Endodermal cell (in vitro differentiated cells): ENCODE results near the gene NFAM1. TPM values are rescaled to one million over a fixed set of nuclear protein-coding genes. Genes with fewer than 3 reads are reported as not detected.

Experiments used
- DNase-seq: peaks from one replicate; pipeline ENCODE4 v3.0.0-alpha.2; 2017
- H3K27ac ChIP-seq: 2 replicates; pipeline ENCODE4 v1.5.1; 2013; ENCODE audit warnings: mild to moderate bottlenecking, low read depth, low read length, moderate library complexity
- H3K27me3 ChIP-seq: 2 replicates; pipeline ENCODE4 v1.6.1; 2013; ENCODE audit warnings: mild to moderate bottlenecking, low read length, moderate library complexity; ENCODE audit not compliant: insufficient read depth, control insufficient read depth, poor library complexity, severe bottlenecking
- H3K36me3 ChIP-seq: 2 replicates; pipeline ENCODE4 v1.7.0; 2013; ENCODE audit warnings: mild to moderate bottlenecking, low read length, moderate library complexity; ENCODE audit not compliant: control insufficient read depth, insufficient read depth
- H3K4me1 ChIP-seq: one replicate; pipeline ENCODE4 v1.7.0; 2013; ENCODE audit warnings: low read length; ENCODE audit not compliant: control insufficient read depth, insufficient read depth
- H3K4me3 ChIP-seq: 2 replicates; pipeline ENCODE4 v1.5.1; 2013; ENCODE audit warnings: mild to moderate bottlenecking, low read length, moderate library complexity
- H3K9ac ChIP-seq: 2 replicates; pipeline ENCODE4 v1.6.1; 2013; ENCODE audit warnings: mild to moderate bottlenecking, low read length, moderate library complexity; ENCODE audit not compliant: poor library complexity, severe bottlenecking; ENCODE audit errors: extremely low read depth
- H3K9me3 ChIP-seq: 2 replicates; pipeline ENCODE4 v1.6.1; 2013; ENCODE audit warnings: mild to moderate bottlenecking, low read length, moderate library complexity; ENCODE audit not compliant: control insufficient read depth
- H3K27ac Mint-ChIP-seq: 2 replicates; pipeline ENCODE4 v1.8.0; 2020; ENCODE audit warnings: mixed read lengths
- H3K27me3 Mint-ChIP-seq: 2 replicates; pipeline ENCODE4 v1.8.0; 2021; ENCODE audit warnings: mild to moderate bottlenecking, mixed read lengths; ENCODE audit not compliant: insufficient read depth
- H3K36me3 Mint-ChIP-seq: 2 replicates; pipeline ENCODE4 v1.8.0; 2020; ENCODE audit warnings: low read depth, mixed read lengths
- H3K4me1 Mint-ChIP-seq: 2 replicates; pipeline ENCODE4 v1.8.0; 2020; ENCODE audit warnings: mixed read lengths
- H3K4me3 Mint-ChIP-seq: 2 replicates; pipeline ENCODE4 v1.8.0; 2020; ENCODE audit warnings: mild to moderate bottlenecking, moderate library complexity, mixed read lengths
- H3K9me3 Mint-ChIP-seq: 2 replicates; pipeline ENCODE4 v1.8.0; 2020; ENCODE audit warnings: mild to moderate bottlenecking, mixed read lengths
- CTCF ChIP-seq: fragments of 200-600 bp; sonication (generic); conservative IDR thresholded peaks from 2 replicates; pipeline ENCODE4 v1.5.0; 2021; ENCODE audit warnings: antibody characterized with exemption, mild to moderate bottlenecking
- WGBS, 2 experiments: methylation state at CpG; one replicate each; pipeline versions ENCODE4 v1.1.5 to v1.1.7; 2013; ENCODE audit warnings: missing lambda C conversion rate in 2 of 2, mixed read lengths in 1 of 2; ENCODE audit not compliant: insufficient coverage in 1 of 2, insufficient read length in 1 of 2; 5-methylcytosine and 5-hydroxymethylcytosine counted together
- total RNA-seq, 2 donors: library from RNA; stranded (reverse); fragmentation: NEBNext Ultra II Directional in 1 of 2; extraction: Animal tissue kit (Norgen Biotek cat#: 25700) in 1 of 2; gene quantifications; 2 replicates in 1 of 2; 3 replicates in 1 of 2; pipeline ENCODE4 v1.2.1, GENCODE V29; 2021

Gene NFAM1
- total RNA-seq, 2 donors from 2014 or later = 0.92 to 1.1 TPM

- Mint-ChIP-seq H3K9me3 (peaks cover 13% of the 10 kb centered on the region), H3K27ac (no peak overlapping the region), H3K27me3 (peaks cover 7% of the 10 kb centered on the region), H3K4me1 (peaks cover 33% of the 10 kb centered on the region), H3K4me3 (no peak overlapping the region), H3K36me3 (no peaks in the 10 kb centered on the region)
- Histone ChIP-seq H3K9me3 (peaks cover 6% of the 10 kb centered on the region), H3K4me1 (peaks cover 14% of the 10 kb centered on the region), H3K9ac (no peak overlapping the region), H3K27ac (no peak overlapping the region), H3K36me3 (no peaks in the 10 kb centered on the region), H3K27me3 (no peaks in the 10 kb centered on the region), H3K4me3 (no peak overlapping the region)
- WGBS, 2 experiments = 93 to 95% methylated on average over 4 to 5 of the region's 5 CpGs
- DNase-seq = no peak
- TF ChIP-seq CTCF = no peak
These were observed 56.2 kb downstream of the NFAM1 start for GRCh38 chr22:42375982-42376381.

GRCh38 chr22:42372976-42373375, 59.2 kb downstream of the NFAM1 start:
- peaks cover 20% of the 10 kb centered on the region for H3K4me1 Mint-ChIP-seq

GRCh38 chr22:42371501-42371900, 60.7 kb downstream of the NFAM1 start:
- Histone ChIP-seq H3K4me3 (no peak overlapping the region), H3K9me3 (no peaks in the 10 kb centered on the region), H3K36me3 (no peaks in the 10 kb centered on the region), H3K27me3 (peaks cover 22% of the 10 kb centered on the region), H3K27ac (no peak overlapping the region), H3K4me1 (no peaks in the 10 kb centered on the region), H3K9ac (no peak overlapping the region)
- Mint-ChIP-seq H3K4me3 (no peak overlapping the region), H3K36me3 (no peaks in the 10 kb centered on the region), H3K27me3 (peaks cover 19% of the 10 kb centered on the region), H3K27ac (no peak overlapping the region), H3K4me1 (peaks cover 22% of the 10 kb centered on the region), H3K9me3 (no peaks in the 10 kb centered on the region)
- TF ChIP-seq CTCF = no peak
- WGBS, 2 experiments = 77 to 87% methylated on average over 2 to 3 of the region's 3 CpGs
- DNase-seq = no peak

More at GRCh38 chr22:42372976-42373375, 59.2 kb downstream of the NFAM1 start:
- H3K27me3 Mint-ChIP-seq = peaks cover 12% of the 10 kb centered on the region
- peaks cover 6% of the 10 kb centered on the region for H3K9me3 Mint-ChIP-seq
- Histone ChIP-seq H3K4me1 (no peaks in the 10 kb centered on the region), H3K27me3 (peaks cover 10% of the 10 kb centered on the region), H3K27ac (no peak overlapping the region), H3K9me3 (no peaks in the 10 kb centered on the region), H3K4me3 (no peak overlapping the region), H3K36me3 (no peaks in the 10 kb centered on the region), H3K9ac (no peak overlapping the region)
- H3K27ac Mint-ChIP-seq = no peak overlapping the region
- 84 to 94% methylated on average over 7 of the region's 7 CpGs for WGBS, 2 experiments
- DNase-seq = no peak
- H3K36me3 Mint-ChIP-seq = no peaks in the 10 kb centered on the region
- TF ChIP-seq CTCF = no peak
- H3K4me3 Mint-ChIP-seq = no peak overlapping the region
